ENCODE data around the gene NKIRAS2. TPM values are rescaled to one million over a fixed set of nuclear protein-coding genes. Genes with fewer than 3 reads are reported as not detected.

NKIRAS2 gene
- 50.7 TPM for total RNA-seq
- long read RNA-seq, full-length matches to known transcripts = 116 of 155 reads
- long read RNA-seq, partial matches to known transcripts = 35 of 155 reads
- long read RNA-seq, other reads (novel, unspliced or antisense) = 4 of 155 reads

- peak; percentile 98 for DNase-seq (ENCODE audit: low spot score)
- intact Hi-C loops (cut with DNase I) = loop anchor here (2.0 to 10.0 kb wide), 2 partner anchors 53 to 515 kb away; partner anchors contain the start of genes CNP and NAGLU
Measured at GRCh38 chr17:42019509-42020404, at the start of gene NKIRAS2. NKIRAS2 (plus strand) TSS chr17:42020090; CDS start chr17:42021578, 1,488 bp downstream.

GRCh38 chr17:41970901-41971331 lies 49.0 kb upstream of the NKIRAS2 start:
- no peak for DNase-seq (ENCODE audit: low spot score)

GRCh38 chr17:41971721-41972523 lies 48.0 kb upstream of the NKIRAS2 start:
- intact Hi-C loops (cut with DNase I) = no loop called here
- no peak for DNase-seq (ENCODE audit: low spot score)

More at GRCh38 chr17:41970901-41971331, 49.0 kb upstream of the NKIRAS2 start:
- intact Hi-C loops (cut with DNase I) = no loop called here

GRCh38 chr17:41972571-41973407 lies 47.1 kb upstream of the NKIRAS2 start:
- no peak for DNase-seq (ENCODE audit: low spot score)
- intact Hi-C loops (cut with DNase I) = no loop called here

DNA sequence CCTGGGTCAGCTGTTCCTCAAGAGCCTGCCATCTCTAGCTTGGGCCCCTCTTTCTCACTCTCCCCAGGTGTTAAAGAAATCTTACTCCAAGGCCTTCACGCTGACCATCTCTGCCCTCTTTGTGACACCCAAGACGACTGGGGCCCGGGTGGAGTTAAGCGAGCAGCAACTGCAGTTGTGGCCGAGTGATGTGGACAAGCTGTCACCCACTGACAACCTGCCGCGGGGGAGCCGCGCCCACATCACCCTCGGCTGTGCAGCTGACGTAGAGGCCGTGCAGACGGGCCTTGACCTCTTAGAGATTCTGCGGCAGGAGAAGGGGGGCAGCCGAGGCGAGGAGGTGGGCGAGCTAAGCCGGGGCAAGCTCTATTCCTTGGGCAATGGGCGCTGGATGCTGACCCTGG lies 46.5 kb upstream of the NKIRAS2 start:
- no peak for DNase-seq (ENCODE audit: low spot score)
- intact Hi-C loops (cut with DNase I) = no loop called here

- intact Hi-C loops (cut with DNase I) = no loop called here
- DNase-seq (ENCODE audit: low spot score) = no peak
Measured at GRCh38 chr17:41974031-41974430, 45.9 kb upstream of the NKIRAS2 start.

- no peak for DNase-seq (ENCODE audit: low spot score)
- intact Hi-C loops (cut with DNase I) = no loop called here
Measured at GRCh38 chr17:41974658-41975057, 45.2 kb upstream of the NKIRAS2 start.

- no peak for DNase-seq (ENCODE audit: low spot score)
- intact Hi-C loops (cut with DNase I) = no loop called here
Measured at GRCh38 chr17:41975099-41976083, 44.5 kb upstream of the NKIRAS2 start.

DNA sequence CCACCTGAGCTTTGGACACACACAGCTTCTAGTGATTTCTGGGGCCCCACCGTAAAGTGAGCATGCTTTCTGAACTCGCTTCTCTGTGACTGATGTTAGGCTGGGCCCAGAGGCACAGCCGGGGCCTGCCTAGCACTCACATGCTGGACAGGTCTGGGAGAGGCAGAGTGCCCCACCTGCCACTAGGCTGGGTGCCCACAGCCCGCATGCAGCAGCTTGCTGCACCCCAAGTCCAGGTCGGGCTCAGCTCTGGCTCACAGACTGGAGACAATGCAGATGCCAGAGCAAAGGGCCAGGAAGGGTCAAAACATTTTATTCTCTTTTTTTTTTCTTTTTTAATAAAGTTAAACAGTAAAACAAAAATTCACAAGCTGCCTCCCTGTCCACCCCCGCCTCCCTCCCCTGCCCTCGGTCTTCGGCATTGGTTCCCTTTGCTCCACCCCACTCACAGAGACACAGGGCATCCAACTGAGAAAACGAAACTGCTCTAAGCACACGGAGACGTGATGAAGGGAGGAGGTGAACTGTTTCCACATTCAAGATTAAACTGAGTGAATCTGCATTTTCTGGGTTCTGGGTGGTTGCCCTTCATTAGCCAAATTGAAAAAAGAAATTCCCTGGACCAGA lies 43.6 kb upstream of the NKIRAS2 start:
- intact Hi-C loops (cut with DNase I) = no loop called here
- no peak for DNase-seq (ENCODE audit: low spot score)

DNA sequence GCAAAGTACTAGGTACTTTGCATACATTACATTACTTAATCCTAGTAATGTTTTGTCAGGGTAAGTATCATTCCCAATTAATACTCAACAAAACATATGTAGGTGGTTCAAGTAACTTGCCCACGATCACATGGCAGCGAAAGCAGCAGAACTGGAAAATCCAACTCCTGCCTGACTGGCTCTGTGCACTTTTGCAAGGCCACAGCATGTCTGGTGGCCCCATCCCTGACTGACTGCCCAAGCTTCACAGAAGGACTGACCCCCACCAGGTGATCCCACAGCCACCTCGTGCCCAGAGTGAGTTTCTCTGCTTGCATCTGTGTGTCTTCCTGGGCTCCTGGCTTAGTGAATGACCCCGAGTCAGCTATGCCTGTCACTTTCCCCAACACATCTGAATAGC lies 41.9 kb upstream of the NKIRAS2 start:
- intact Hi-C loops (cut with DNase I) = no loop called here
- DNase-seq (ENCODE audit: low spot score) = no peak

GRCh38 chr17:41982026-41982760 lies 37.7 kb upstream of the NKIRAS2 start:
- DNase-seq (ENCODE audit: low spot score) = no peak
- intact Hi-C loops (cut with DNase I) = no loop called here

- intact Hi-C loops (cut with DNase I) = no loop called here
- no peak for DNase-seq (ENCODE audit: low spot score)
Measured at GRCh38 chr17:41984454-41984853, 35.4 kb upstream of the NKIRAS2 start.

DNA sequence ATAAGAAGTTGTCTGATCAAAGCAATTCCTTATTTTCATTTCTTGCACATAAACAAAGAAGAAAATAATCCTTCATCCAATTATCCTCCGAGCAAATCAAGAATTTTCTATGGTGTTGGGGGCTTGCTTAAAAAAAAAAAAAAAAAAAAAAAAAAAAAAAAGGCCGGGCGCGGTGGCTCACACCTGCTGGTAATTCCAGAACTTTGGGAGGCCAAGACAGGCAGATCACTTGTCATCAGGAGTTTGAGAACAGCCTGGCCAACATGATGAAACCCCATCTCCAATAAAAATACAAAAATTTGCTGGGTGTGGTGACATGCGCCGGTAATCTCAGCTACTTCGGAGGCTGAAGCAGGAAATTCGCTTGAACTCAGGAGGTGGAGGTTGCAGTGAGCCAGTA lies 34.0 kb upstream of the NKIRAS2 start:
- DNase-seq (ENCODE audit: low spot score) = no peak
- intact Hi-C loops (cut with DNase I) = no loop called here

DNA sequence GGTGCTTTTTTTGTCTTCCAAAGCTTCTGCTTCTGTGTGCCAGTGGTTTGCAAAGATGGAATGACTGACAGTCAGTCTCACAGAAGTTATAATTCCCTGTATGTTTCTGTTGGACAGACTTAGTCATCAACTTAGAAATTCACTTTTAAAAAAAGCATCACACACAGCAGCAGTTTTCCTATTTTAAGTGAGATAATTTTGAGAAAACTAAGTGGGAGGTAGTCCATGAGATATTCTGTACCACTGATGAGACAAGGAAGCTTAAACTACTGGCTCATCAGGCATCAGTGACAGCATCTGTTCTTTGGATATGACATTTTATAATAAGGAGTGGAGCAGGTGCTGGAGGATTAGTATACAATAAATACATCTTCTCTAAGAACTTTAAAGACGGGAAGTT lies 33.3 kb upstream of the NKIRAS2 start:
- DNase-seq (ENCODE audit: low spot score) = no peak
- intact Hi-C loops (cut with DNase I) = no loop called here

GRCh38 chr17:41987642-41988041 lies 32.2 kb upstream of the NKIRAS2 start:
- no peak for DNase-seq (ENCODE audit: low spot score)
- intact Hi-C loops (cut with DNase I) = no loop called here

- intact Hi-C loops (cut with DNase I) = no loop called here
- no peak for DNase-seq (ENCODE audit: low spot score)
Measured at GRCh38 chr17:41988418-41988817, 31.5 kb upstream of the NKIRAS2 start.
